HCT116 (cell line): ENCODE data around the gene OR5K2.

Experiments used
- CTCF ChIP-seq, 3 experiments: fragments of 200-600 bp in 1 of 3; sonication (generic) in 1 of 3; IDR thresholded peaks in 2 of 3; conservative IDR thresholded peaks in 1 of 3; 2 replicates each; pipeline ENCODE4 v1.5.1; 2012 to 2017; ENCODE audit warnings: low read depth in 2 of 3, low read length in 2 of 3, antibody characterized with exemption in 1 of 3, borderline replicate concordance in 1 of 3, control low read depth in 1 of 3, mild to moderate bottlenecking in 1 of 3, mixed read lengths in 1 of 3, mixed run types in 1 of 3, moderate library complexity in 1 of 3; ENCODE audit not compliant: insufficient read depth in 1 of 3
- RAD21 ChIP-seq: IDR thresholded peaks from 2 replicates; pipeline ENCODE4 v1.6.1; 2012; ENCODE audit warnings: low read depth, mild to moderate bottlenecking

GRCh38 chr3:98513091-98513511 lies 15.6 kb downstream of the OR5K2 start:
- TF ChIP-seq CTCF (IDR thresholded peaks at IDR 0.05 in 2 of 3, conservative IDR thresholded peaks at IDR 0.05 in 1 of 3; ENCODE audit: borderline replicate concordance in 1 of 3, insufficient read depth in 1 of 3, low read depth in 2 of 3, low read length in 2 of 3) (no peak), RAD21 (0 out of 2 replicates have a peak, but pooled peaks have one; percentile 32)
